Kidney (tissue), 14 donors: ENCODE data around the gene COL28A1. TPM values are rescaled to one million over a fixed set of nuclear protein-coding genes. Genes with fewer than 3 reads are reported as not detected.

Experiments used
- DNase-seq, 5 donors: peaks; one replicate each; pipeline ENCODE4 v3.0.0-alpha.2; 2013 to 2020
- FAIRE-seq: peaks from 2 replicates; lab custom pipeline; 2012; peaks lifted over from hg19 to GRCh38; lab: Jason Lieb, UNC
- H3K27ac ChIP-seq, 2 donors: one replicate each; pipeline ENCODE4 v1.7.0; 2013; ENCODE audit warnings: low read depth in 2 of 2, low read length in 2 of 2, inconsistent platforms in 1 of 2
- H3K27me3 ChIP-seq: one replicate; pipeline ENCODE4 v1.7.1; 2013; ENCODE audit warnings: low read length, inconsistent platforms; ENCODE audit not compliant: control insufficient read depth, insufficient read depth
- H3K36me3 ChIP-seq, 3 donors: one replicate each; pipeline versions ENCODE4 v1.7.0 to v1.7.1; 2013; ENCODE audit warnings: low read length in 3 of 3, control low read depth in 1 of 3, inconsistent platforms in 1 of 3; ENCODE audit not compliant: insufficient read depth in 3 of 3, control insufficient read depth in 2 of 3
- H3K4me1 ChIP-seq, 3 donors: one replicate each; pipeline versions ENCODE4 v1.7.0 to v1.7.1; 2013; ENCODE audit warnings: low read length in 3 of 3, inconsistent platforms in 1 of 3, low read depth in 1 of 3; ENCODE audit not compliant: control insufficient read depth in 2 of 3, insufficient read depth in 2 of 3
- H3K4me3 ChIP-seq, 3 donors: one replicate each; pipeline versions ENCODE4 v1.7.0 to v1.8.1; 2013; ENCODE audit warnings: low read length in 3 of 3, control low read depth in 1 of 3, inconsistent platforms in 1 of 3
- H3K9ac ChIP-seq, 3 donors: one replicate each; pipeline versions ENCODE4 v1.7.0 to v1.7.1; 2013; ENCODE audit warnings: low read length in 3 of 3, control low read depth in 1 of 3, inconsistent platforms in 1 of 3
- H3K9me3 ChIP-seq, 3 donors: one replicate each; pipeline versions ENCODE4 v1.7.0 to v1.7.1; 2013; ENCODE audit warnings: low read length in 3 of 3, control low read depth in 1 of 3, inconsistent platforms in 1 of 3; ENCODE audit not compliant: control insufficient read depth in 2 of 3, insufficient read depth in 1 of 3
- CTCF ChIP-seq: IDR thresholded peaks from 3 replicates; pipeline ENCODE4 v1.5.1; 2012; ENCODE audit warnings: mild to moderate bottlenecking, moderate library complexity, borderline replicate concordance; ENCODE audit not compliant: insufficient read depth; ENCODE audit errors: extremely low read depth
- intact Hi-C: fragments of 100-400 bp; cut with DNase I; formaldehyde crosslinking; loops from one replicate; pipeline ENCODE4 v1.11.1; 2022
- polyA plus RNA-seq: library from polyadenylated mRNA; stranded (reverse); fragments of 350-450 nt; fragmentation: Illumina TruSeq; extraction: RNeasy Lipid Tissue Mini Kit (QIAGEN cat#74804); gene quantifications from one replicate; pipeline ENCODE4 v1.2.3, GENCODE V29; 2014; ENCODE audit warnings: low read depth, low replicate concordance; ENCODE audit not compliant: insufficient read depth
- total RNA-seq: library from RNA; stranded (reverse); fragmentation: NEBNext Ultra II Directional; extraction: Animal tissue kit (Norgen Biotek cat#: 25700); gene quantifications from one replicate; pipeline ENCODE4 v1.2.1, GENCODE V29; 2021
- donor health status: control.
- donor health status: control.
- donor health status: control.
- donor health status: control.
- donor health status: control.
- donor health status: DM: yes; HTN: yes; CAD: no.
- donor health status: Normal renal cell carcinoma (clear cell type).

The COL28A1 gene
- total and polyA plus RNA-seq, 2 donors from 2014 or later: 2.7 to 5.8 TPM

GRCh38 chr7:7567898-7568531, 32.3 kb upstream of the COL28A1 start:
- FAIRE-seq (no peak), DNase-seq (peak in 1 of 5 donors; percentile 37)

DNA sequence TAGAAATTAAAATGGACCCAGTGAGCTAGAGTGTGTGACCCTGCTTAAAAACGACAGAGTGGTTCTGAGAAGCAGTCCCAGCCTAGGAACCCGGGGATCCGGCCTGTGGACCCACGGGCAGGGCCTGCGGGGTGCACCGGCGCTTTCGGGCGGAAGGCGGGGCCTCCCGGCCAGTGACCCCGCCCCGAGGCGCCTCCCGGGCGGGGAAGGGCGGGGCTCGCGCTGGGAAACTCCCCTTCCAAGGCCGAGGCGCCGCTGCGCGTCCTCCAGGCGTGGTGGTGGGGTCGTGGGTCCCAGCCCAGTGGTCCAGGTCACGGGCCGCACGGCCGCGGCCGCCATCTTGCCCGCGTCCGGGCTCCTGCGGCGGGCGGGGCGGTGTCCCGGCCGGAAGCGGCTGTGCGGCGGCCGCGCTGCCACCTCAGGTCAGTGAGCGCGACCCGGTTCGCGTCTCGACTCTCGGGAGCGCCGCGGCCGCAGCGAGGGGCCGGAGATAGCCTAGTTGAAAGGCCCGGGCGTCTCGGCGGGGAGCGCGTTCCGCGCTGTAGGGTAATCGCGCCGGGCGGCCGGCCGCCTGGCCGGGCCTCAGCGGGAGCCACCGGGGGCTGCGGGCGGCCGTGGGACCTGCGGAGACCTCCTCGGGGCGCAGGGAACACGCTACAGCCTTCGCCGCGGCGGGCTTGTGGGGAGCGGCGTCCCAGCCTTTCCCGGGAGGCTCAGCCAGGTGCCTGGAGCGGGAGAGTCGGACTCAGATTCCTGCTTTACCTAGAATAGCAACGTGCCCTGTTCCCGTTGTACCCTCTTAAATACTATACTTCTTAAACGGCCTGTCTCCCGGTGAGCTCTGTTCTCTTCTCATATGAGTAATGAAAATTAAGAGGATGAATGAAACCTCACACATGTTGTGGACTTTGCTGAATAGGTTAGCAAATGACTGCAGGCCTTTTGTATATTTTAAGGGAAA, 31.3 kb upstream of the COL28A1 start, which contains the start of gene MIOS:
MIOS (plus strand) TSS at position 234 of the 961 bp plus-strand sequence. CDS start 5,592 bp downstream, outside the sequence.
- peaks cover 3 to 11% (median 4%) of the 10 kb centered on the region in 3 donors for H3K4me1 ChIP-seq
- TF ChIP-seq CTCF: no peak
- H3K9ac ChIP-seq: peak within 1 kb of the TSS; percentile 77 to 81 (median 79)
- no peak for FAIRE-seq
- H3K27me3 ChIP-seq: no peaks in the 10 kb centered on the region
- H3K9me3 ChIP-seq: no peaks in the 10 kb centered on the region
- peak; percentile 86 to 95 (median 92) for DNase-seq
- peak within 1 kb of the TSS; percentile 87 to 91 for H3K27ac ChIP-seq
- intact Hi-C loops: no loop called here
- H3K36me3 ChIP-seq: no peaks in the 10 kb centered on the region
- peak within 1 kb of the TSS; percentile 83 to 94 (median 86) for H3K4me3 ChIP-seq

More at GRCh38 chr7:7567898-7568531, 32.3 kb upstream of the COL28A1 start:
- no peaks in the 10 kb centered on the region for H3K9me3 ChIP-seq
- peak overlapping the region; percentile 83 to 94 (median 86) for H3K4me3 ChIP-seq
- H3K4me1 ChIP-seq: peaks cover 3 to 11% (median 4%) of the 10 kb centered on the region in 3 donors
- H3K27me3 ChIP-seq: no peaks in the 10 kb centered on the region
- no peak overlapping the region for H3K27ac ChIP-seq
- intact Hi-C loops: no loop called here
- TF ChIP-seq CTCF: no peak
- H3K36me3 ChIP-seq: peaks cover 0 to 3% (median 0%) of the 10 kb centered on the region in 3 donors
- peak overlapping the region; percentile 77 to 81 (median 79) for H3K9ac ChIP-seq

DNA sequence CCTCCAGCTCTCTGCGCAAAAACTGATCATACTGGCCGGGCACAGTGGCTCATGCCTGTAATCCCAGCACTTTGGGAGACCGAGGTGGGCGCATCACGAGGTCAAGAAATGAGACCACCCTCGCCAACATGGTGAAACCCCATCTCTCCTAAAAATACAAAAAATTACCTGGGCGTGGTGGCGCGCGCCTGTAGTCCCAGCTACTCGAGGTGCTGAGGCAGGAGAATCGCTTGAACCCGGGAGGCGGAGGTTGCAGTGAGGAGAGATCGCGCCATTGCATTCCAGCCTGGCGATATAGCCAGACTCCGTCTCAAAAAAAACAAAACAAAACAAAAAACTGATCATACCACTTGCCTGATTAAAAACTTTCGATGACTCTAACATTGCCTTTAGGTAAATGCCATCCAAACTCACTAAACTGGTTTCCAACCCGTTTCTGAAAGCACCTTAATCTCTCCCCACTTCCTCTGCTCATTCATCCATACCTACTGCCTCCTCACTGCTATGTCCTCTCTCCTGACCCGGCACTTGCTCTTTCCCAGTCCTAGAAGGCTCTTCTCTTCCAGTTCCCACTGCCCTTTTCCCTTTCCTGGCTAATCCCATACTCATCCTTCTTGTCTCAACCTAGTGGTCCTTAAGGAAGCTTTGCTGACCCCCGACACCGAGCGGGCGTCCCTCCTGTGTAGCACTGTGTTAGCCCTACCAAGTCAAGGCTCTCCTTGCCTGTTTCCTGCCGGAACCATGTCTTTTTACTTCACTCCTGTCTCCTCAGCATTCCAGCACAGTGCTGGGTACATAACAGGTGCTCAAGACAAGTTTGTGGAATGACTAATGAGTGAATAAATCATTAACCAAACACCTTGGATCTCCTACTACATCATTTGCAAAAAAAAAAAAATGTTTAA, 30.3 kb upstream of the COL28A1 start:
- no peak for FAIRE-seq
- Histone ChIP-seq H3K27me3 (no peaks in the 10 kb centered on the region), H3K9ac (peak overlapping the region in 2 of 3 donors; percentile 3 to 81), H3K36me3 (no peaks in the 10 kb centered on the region), H3K4me3 (peak overlapping the region; percentile 44 to 83 (median 69)), H3K4me1 (peaks cover 3 to 11% (median 4%) of the 10 kb centered on the region in 3 donors), H3K9me3 (no peaks in the 10 kb centered on the region), H3K27ac (peak overlapping the region; percentile 87 to 91)
- intact Hi-C loops: no loop called here
- TF ChIP-seq CTCF: no peak
- peak; percentile 42 to 80 (median 69) for DNase-seq
